GM21423 (cell line): Measurements from ENCODE around the gene IL36B.

Experiments
- ATAC-seq: cut with Tn5 transposase; IDR thresholded peaks from one replicate; pipeline ENCODE4 v1.9.1; 2021; ENCODE audit warnings: mild to moderate bottlenecking, moderate library complexity; ENCODE audit not compliant: unreplicated experiment

IL36B gene

GRCh38 chr2:113056521-113056920 is 3.9 kb upstream of the IL36B start:
- no peak for ATAC-seq

- no peak for ATAC-seq
Observed at GRCh38 chr2:113054066-113054465, 1.4 kb upstream of the IL36B start.

- ATAC-seq = no peak
Observed at GRCh38 chr2:113053666-113054065, 999 bp upstream of the IL36B start.

- no peak for ATAC-seq
Observed at GRCh38 chr2:113050921-113051895, 1.5 kb downstream of the IL36B start.

GRCh38 chr2:113046465-113046864 is 6.2 kb downstream of the IL36B start:
- ATAC-seq = no peak

GRCh38 chr2:113041871-113042270 is 10.8 kb downstream of the IL36B start:
- no peak for ATAC-seq

GRCh38 chr2:113039719-113040118 is 12.9 kb downstream of the IL36B start:
- no peak for ATAC-seq

- ATAC-seq = no peak
Observed at GRCh38 chr2:113039158-113039557, 13.5 kb downstream of the IL36B start.

GRCh38 chr2:113038291-113038690 is 14.4 kb downstream of the IL36B start:
- no peak for ATAC-seq

- no peak for ATAC-seq
Observed at GRCh38 chr2:113036763-113037162, 15.9 kb downstream of the IL36B start.

GRCh38 chr2:113034016-113034415 is 18.7 kb downstream of the IL36B start:
- ATAC-seq = no peak

- no peak for ATAC-seq
Observed at GRCh38 chr2:113032737-113033136, 19.9 kb downstream of the IL36B start.

- no peak for ATAC-seq
Observed at GRCh38 chr2:113028112-113028511, 24.6 kb downstream of the IL36B start.

- no peak for ATAC-seq
Observed at GRCh38 chr2:113027691-113028090, 25.0 kb downstream of the IL36B start.

- no peak for ATAC-seq
Observed at GRCh38 chr2:113025737-113026136, 26.9 kb downstream of the IL36B start.

GRCh38 chr2:113024764-113025163 is 27.9 kb downstream of the IL36B start:
- ATAC-seq = no peak

- no peak for ATAC-seq
Observed at GRCh38 chr2:113021312-113021711, 31.4 kb downstream of the IL36B start.

GRCh38 chr2:113018509-113018908 is 34.2 kb downstream of the IL36B start:
- ATAC-seq = no peak

- no peak for ATAC-seq
Observed at GRCh38 chr2:113015655-113016054, 37.0 kb downstream of the IL36B start.

GRCh38 chr2:113015042-113015441 is 37.6 kb downstream of the IL36B start:
- no peak for ATAC-seq

GRCh38 chr2:113014067-113014466 is 38.6 kb downstream of the IL36B start:
- no peak for ATAC-seq

- no peak for ATAC-seq
Observed at GRCh38 chr2:113013336-113013661, 39.4 kb downstream of the IL36B start.
